Naive thymus-derived CD8-positive, alpha-beta T cell (primary cell): ENCODE results near the gene SULT1A4. TPM values are rescaled to one million over a fixed set of nuclear protein-coding genes. Genes with fewer than 3 reads are reported as not detected.
"Not testable (repeated sequence)": the region's sequence is repeated elsewhere in the genome, so short reads cannot be mapped to it uniquely, and the experiment has no call there.

Source experiments
- ATAC-seq, 2 donors: fragments of 150-1000 bp; cut with Tn5 transposase in 1 of 2; sonication (Bioruptor Pico), chemical (Tn5 transposase) in 1 of 2; 1 replicate in 1 of 2; 2 replicates in 1 of 2; pipeline ENCODE4 v1.10.0; 2021; ENCODE audit warnings: mild to moderate bottlenecking in 2 of 2, moderate library complexity in 2 of 2
- POLR2A ChIA-PET: fragments of 350-600 bp; sonication (Branson Sonifier 250); formaldehyde crosslinking; loops from one replicate; lab custom pipeline; 2021; ENCODE audit warnings: antibody characterized with exemption; lab: Charles Lee
- DNase-seq, 10 donors: peaks; one replicate each; pipeline versions ENCODE4 v3.0.0 to v3.0.0-alpha.2; 2020 to 2022
- H3K27ac Mint-ChIP-seq, 10 donors: one replicate each; pipeline ENCODE4 v1.8.0; 2020 to 2022; ENCODE audit warnings: mild to moderate bottlenecking in 10 of 10, mixed read lengths in 10 of 10, moderate library complexity in 4 of 10, inconsistent platforms in 1 of 10
- H3K27me3 Mint-ChIP-seq, 5 donors: one replicate each; pipeline ENCODE4 v1.8.0; 2021 to 2022; ENCODE audit warnings: mixed read lengths in 5 of 5
- H3K36me3 Mint-ChIP-seq, 3 donors: one replicate each; pipeline ENCODE4 v1.8.0; 2020 to 2022; ENCODE audit warnings: mixed read lengths in 3 of 3, mild to moderate bottlenecking in 2 of 3, inconsistent platforms in 1 of 3
- H3K4me1 Mint-ChIP-seq, 4 donors: one replicate each; pipeline ENCODE4 v1.8.0; 2021 to 2022; ENCODE audit warnings: mixed read lengths in 4 of 4
- H3K4me3 Mint-ChIP-seq, 10 donors: one replicate each; pipeline ENCODE4 v1.8.0; 2020 to 2022; ENCODE audit warnings: mild to moderate bottlenecking in 10 of 10, mixed read lengths in 10 of 10, moderate library complexity in 6 of 10, inconsistent platforms in 1 of 10
- H3K9me3 Mint-ChIP-seq, 9 donors: one replicate each; pipeline ENCODE4 v1.8.0; 2020 to 2022; ENCODE audit warnings: mixed read lengths in 9 of 9, mild to moderate bottlenecking in 3 of 9, inconsistent platforms in 1 of 9, moderate library complexity in 1 of 9
- polyA plus RNA-seq, 3 donors: library from polyadenylated mRNA; unstranded; fragments of 300-500 nt; fragmentation: Illumina TruSeq; gene quantifications; one replicate each; pipeline ENCODE4 v1.2.3, GENCODE V29; 2021
- total RNA-seq, 8 experiments: library from RNA in 2 of 8; stranded (reverse) in 2 of 8; gene quantifications; one replicate each; pipeline ENCODE4 v1.2.3 and lab custom pipeline; 2021 to 2026

The SULT1A4 gene
- total and polyA plus RNA-seq, 5 experiments from 2014 or later: 0.82 to 2.0 (median 1.8) TPM; not detected in 2

DNA sequence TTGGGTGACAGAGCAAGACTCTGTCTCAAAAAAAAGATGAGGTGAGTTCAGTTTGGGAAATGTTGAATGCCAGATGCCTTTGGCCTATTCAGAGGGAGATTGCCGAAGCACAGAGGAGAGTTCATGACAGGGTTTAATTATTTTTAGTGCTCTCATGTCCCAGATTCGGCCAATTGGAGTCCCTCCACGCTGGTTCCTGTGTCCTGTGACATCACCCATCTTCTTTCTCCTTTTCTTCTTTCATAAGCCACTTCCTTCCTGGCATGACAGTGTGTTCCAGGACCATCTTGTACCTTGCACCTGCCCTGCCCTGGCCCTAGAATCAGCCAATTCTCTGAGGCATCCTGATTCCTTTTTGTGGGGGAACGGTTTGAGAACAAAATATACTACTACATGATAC, 12.4 kb downstream of the SULT1A4 start:
- DNase-seq, H3K36me3 Mint-ChIP-seq, H3K4me1 Mint-ChIP-seq, H3K4me3 Mint-ChIP-seq, H3K27ac Mint-ChIP-seq, H3K27me3 Mint-ChIP-seq, POLR2A ChIA-PET, H3K9me3 Mint-ChIP-seq: not testable (repeated sequence)
- ATAC-seq: peak; percentile 56 to 89

DNA sequence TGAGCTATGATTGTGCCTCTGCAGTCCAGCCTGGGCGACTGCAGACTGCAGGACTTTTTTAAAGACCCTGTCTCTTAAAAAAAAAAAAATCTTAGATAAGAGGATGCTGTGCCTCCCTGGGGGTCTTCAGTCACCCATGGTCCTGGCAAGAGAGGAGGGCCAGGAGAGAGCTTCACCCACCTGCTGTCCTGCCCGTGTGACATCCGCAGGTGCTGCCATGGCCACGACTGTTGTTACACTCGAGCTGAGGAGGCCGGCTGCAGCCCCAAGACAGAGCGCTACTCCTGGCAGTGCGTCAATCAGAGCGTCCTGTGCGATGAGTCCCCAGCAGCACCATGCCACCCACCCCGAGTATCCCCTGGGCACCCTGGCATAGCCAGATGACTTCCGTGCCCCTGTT, 22.6 kb downstream of the SULT1A4 start:
- POLR2A ChIA-PET, H3K36me3 Mint-ChIP-seq, H3K4me3 Mint-ChIP-seq, H3K4me1 Mint-ChIP-seq, ATAC-seq, H3K9me3 Mint-ChIP-seq, H3K27me3 Mint-ChIP-seq, H3K27ac Mint-ChIP-seq: not testable (repeated sequence)
- peak in 2 of 10 donors; percentile 0 to 64 for DNase-seq

DNA sequence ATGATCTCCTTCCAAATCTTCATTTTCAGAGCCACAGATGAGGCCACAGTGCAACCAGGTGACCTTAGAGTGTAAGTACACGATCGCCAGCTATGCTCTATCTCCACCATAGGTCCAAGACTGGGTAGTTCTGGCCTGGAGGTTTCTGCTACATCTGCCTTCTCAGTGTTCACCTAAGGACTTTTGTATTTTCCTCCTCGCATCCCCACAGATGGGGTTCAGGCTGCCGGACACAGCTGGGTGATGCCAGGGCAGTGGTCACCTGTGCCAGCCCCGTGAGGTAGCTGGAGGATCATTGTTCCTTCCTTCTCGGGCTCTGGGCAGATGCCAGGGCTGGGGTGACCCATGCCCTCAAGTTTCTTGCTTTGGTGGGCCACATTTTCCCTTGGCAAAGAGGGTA, 46.6 kb downstream of the SULT1A4 start, which contains the start of gene NPIPB12:
TSS of gene NPIPB12 (minus strand) at position 101 of the 400 bp plus-strand sequence.
- H3K4me3 Mint-ChIP-seq, ATAC-seq, H3K9me3 Mint-ChIP-seq, H3K36me3 Mint-ChIP-seq, DNase-seq, H3K4me1 Mint-ChIP-seq, H3K27ac Mint-ChIP-seq, POLR2A ChIA-PET, H3K27me3 Mint-ChIP-seq: not testable (repeated sequence)

Other genes with a start within 250 kb of the SULT1A4 start
- 1 to 10 TPM; 3.0 to 3.1 TPM for gene NPIPB11, start 53.2 kb upstream of the SULT1A4 start, total RNA-seq
- under 1 TPM; 0.07 to 0.79 (median 0.77) TPM for gene NPIPB11, start 53.2 kb upstream of the SULT1A4 start, polyA plus RNA-seq
- gene BOLA2, start 5.6 kb upstream of the SULT1A4 start, total RNA-seq: 1 to 10 TPM; 7.5 to 9.5 TPM
- 10 to 100 TPM in 2 of 3 donors, 1 to 10 TPM in 1; 8.1 to 34.0 (median 33.3) TPM for gene BOLA2, start 5.6 kb upstream of the SULT1A4 start, polyA plus RNA-seq
- 10 to 100 TPM; 36.1 to 47.8 TPM for gene SLX1B, start 5.4 kb upstream of the SULT1A4 start, total RNA-seq
- gene SLX1B, start 5.4 kb upstream of the SULT1A4 start, polyA plus RNA-seq: 1 to 10 TPM; 3.6 to 9.4 (median 7.8) TPM
- 100 to 1,000 TPM; 139 to 160 TPM for gene NPIPB12, start 46.5 kb downstream of the SULT1A4 start, total RNA-seq
- 1 to 10 TPM; 1.9 to 5.0 (median 2.5) TPM for gene NPIPB12, start 46.5 kb downstream of the SULT1A4 start, polyA plus RNA-seq
- gene SPN, start 203.3 kb downstream of the SULT1A4 start, total RNA-seq: 10 to 100 TPM; 91.8 to 98.4 TPM
- gene SPN, start 203.3 kb downstream of the SULT1A4 start, polyA plus RNA-seq: 100 to 1,000 TPM in 2 of 3 donors, 10 to 100 TPM in 1; 92.9 to 124 (median 100) TPM
- under 1 TPM; 0.49 to 0.55 TPM for gene QPRT, start 219.3 kb downstream of the SULT1A4 start, total RNA-seq
- gene QPRT, start 219.3 kb downstream of the SULT1A4 start, polyA plus RNA-seq: under 1 TPM; 0.15 to 0.53 (median 0.48) TPM